Activated T-cell treated with anti-CD3 and anti-CD28 coated beads for 24 hours (primary cell): ENCODE results near the gene RASIP1.
"Not testable (repeated sequence)": the region's sequence is repeated elsewhere in the genome, so short reads cannot be mapped to it uniquely, and the experiment has no call there.

Experiments
- DNase-seq: peaks from one replicate; pipeline ENCODE4 v3.0.0-alpha.2; 2020; ENCODE audit warnings: low read depth

Gene RASIP1

DNA sequence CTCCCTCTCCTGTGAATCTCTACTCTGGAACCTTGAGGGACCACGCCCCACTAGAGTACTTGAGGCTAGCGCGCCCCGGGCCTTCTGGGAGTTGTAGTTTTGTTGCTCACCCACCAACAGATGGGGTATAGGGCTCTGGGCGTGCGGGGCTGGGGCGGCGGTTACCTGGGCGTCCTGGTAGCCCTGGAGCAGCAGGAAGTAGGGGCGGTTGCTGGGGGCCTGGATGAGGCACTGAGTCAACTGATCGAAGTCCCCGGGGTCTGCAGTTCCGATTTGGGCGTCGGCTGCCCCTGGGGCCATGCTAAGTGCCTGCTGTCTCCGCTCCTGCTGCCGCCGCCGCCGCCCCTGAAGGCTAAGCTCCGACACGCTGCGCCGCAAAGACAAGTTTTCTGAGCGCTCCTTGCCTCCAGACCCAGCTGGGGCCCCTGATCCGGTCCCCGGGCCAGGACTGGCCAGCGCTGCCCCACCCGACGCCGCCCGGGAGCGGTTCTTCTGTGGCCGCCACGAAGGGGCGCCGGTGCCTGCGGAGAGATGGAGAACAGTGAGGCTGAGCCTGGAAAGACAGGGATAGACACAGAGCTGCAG lies 5.3 kb downstream of the RASIP1 start:
- no peak for DNase-seq

DNA sequence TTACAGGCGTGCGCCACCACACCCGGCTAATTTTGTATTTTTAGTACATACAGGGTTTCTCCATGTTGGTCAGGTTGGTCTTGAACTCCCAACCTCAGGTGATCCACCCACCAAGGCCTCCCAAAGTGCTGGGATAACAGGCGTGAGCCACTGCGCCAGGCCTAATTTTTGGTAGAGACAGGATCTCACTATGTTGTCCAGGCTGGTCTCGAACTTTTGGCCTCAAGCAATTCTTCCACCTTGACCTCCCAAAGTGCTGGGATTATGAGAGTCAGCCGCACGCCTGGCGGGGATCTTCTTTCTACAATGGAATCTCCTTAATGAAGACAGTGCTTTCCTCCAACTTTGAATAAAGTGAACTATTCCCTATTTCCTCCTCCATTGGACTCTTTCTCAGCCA lies 5.8 kb downstream of the RASIP1 start:
- no peak for DNase-seq

DNA sequence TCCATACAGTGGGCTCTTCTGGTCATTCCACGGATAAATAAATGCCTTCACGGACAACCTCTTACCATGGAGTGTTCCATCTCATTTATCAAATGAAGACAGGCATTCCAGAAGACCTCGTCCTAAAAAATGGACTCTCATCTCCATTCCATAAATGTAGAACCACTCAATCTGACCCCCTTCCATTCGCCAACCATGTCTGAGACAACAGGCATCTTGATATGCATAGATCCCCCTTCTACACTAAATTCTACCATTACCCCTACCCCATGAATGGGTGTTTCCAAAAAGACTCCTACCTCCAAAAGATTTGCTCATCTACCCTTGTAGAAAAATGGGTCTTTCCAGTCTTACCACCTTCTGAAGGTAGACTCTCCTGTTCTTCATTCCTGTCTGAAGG lies 9.0 kb downstream of the RASIP1 start:
- no peak for DNase-seq

DNA sequence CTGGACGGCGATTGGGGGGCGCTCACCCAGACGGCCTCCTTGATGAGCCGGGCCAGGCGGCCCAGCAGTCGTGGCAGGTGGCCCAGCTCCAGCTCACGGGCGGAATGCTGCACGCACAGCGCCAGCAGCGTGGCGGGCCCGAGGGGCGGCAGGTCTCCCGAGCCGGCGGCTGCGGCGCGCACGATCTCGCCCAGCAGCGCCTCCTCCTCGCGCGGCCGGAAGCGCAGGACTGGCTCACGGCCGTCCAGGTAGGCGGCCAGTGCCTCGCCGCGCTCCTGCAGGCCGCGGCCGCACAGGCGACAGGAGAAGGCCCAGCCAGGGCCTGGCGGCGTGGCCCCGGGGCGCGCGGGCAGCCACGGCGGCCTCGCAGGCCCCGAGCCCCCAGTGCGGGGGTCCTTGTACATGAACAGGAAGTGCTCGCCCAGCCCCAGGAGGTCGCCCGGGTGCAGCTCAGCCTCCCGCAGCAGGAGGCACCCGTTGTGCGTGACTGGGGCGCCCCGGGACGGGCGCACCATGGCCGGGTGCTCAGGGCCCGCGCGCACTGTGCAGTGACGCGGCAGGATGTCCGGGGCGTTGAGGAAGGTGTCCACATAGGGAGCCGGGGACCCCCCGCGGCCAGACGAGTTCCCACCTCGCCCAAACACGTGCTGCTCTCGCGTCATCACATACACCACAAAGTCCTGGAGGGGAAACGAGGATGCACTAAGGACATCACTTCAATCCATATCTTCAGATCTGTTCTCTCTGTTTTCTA lies 11.3 kb downstream of the RASIP1 start:
- no peak for DNase-seq

DNA sequence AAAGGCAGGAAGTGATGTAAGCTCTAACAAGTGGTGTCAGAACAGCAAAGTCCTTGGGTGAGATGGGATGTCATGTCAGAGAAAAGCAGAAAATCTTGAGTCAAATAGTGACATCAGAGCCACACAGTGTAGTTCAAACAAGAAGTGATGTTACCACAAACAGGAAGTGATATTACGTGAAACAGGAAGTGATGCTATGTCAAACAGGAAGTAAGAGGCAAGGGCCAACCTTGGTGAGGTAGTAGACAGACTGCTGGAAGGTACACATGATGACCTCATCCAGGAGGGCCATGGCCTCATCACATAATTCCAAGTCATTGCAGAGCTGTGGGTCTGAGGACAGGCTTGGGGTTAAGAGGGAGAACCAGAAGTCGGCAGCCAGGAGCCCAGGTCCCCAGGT lies 13.9 kb downstream of the RASIP1 start:
- no peak for DNase-seq

DNA sequence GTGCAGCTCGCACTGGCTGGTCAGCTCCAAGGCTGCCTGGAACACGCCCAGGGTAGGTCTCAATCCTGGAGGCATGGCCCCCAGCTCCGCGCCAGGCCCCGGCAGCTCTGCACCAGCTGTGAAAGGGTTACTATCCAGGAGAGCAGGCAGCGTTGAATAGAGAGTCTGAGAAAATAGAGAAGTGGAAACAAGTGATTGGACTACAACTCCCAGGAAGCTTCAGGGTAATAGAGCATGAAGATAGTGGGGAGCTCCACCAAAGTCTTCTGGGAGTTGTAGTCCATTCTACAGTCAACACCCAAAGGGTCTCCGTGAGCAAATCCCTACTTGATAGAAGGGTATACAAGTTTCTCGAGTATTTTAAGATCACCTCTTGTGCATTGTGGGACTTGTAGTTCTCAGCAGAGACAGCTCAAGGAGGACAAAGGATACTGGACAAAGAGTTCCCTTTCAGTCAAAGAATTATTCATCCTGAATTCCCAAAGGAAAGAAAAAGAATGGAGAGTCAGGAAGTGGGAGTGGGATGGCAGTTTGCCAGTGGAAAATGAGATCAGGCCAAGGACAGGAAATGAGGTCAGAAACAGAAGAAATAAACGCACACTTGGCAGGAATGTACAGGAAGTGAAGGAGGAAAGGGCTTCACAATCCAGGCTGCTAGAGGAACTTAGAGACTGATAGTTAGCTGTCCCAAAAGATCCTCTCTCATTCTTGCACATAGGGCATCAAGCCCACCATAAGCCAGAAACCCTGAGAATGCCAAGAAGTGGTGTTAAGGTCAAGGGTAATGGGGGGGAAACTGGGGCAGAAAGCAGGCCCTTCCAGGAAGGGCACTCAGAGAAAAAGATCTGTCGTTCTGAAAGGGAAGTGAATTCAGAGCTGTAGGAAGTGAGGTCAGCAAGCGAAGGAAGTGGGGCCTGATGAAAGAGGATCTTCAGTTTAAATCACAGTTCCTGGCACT lies 15.3 kb downstream of the RASIP1 start:
- DNase-seq: no peak

DNA sequence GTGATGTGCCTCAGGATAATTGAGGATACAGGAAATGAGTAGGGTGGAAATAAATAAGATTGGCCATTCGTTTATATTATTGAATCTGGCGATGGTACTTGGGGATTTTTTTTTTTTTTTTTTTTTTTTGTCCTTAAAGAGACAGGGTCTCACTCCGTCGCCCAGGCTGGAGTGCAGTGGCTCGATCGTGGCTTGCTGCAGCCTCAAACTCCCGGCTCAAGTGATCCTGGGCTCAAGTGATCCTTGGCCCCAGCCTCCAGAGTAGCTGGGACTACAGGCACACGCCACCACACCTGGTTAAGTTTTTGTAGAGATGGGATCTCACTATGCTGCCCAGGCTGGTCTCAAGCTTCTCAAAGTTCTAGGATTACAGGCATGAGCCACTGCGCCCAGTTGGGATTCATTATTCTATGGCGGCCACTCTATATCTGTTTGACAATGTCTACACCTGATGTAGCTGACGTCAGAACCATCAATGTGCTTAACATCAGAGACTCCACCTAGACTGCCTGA lies 18.2 kb downstream of the RASIP1 start:
- DNase-seq: no peak

DNA sequence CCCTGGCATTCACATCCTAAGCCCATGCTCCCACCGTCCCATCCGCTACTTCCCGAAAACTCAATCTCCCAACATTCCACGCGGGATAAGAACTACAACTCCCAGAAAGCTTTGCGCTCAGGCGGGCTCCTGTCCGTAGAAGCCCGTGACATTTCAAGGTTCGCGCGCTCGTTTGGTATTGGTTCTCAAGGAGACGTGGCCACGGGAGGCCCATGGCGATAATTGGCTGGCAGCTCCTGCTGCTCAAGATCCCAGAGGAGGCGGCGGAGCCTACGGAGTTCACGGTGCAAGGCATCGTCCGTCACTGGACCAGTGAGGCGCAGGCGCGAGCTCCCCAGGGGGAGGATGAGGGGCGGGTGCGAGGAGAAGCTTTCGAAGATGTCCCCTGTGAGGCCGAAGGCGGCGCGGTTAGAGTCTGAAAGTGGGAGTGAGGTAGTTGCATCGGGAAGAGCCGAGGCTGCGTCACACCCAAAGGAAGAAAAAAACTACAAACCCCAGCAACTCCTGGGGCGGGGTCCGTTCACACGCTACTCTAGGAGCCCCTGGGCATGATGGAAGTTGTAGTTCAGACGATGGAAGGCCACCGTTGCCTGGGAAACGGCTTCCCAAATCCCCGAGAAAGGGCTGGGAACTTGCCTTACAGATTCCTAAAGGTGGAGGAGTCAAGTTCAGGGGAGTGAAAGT lies 19.7 kb downstream of the RASIP1 start:
- DNase-seq: peak; percentile 91

DNA sequence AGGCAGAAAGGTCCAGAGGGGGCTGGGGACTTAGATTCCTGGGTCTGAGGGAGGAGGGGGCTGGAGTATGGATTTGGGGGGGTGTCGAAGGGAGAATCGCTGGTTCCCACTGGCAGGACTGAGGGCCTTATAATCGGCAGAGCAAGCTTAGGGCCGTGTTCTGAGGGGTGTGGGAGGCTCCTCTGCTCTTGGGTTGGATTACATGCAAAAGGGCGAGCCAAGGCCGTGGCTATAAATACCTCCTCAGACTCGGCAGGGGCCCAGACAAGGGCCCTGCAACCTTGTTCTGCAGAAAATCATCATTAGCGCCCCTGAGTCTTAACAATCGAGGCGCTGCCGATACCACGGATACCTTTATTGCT lies 20.2 kb downstream of the RASIP1 start:
- DNase-seq: no peak

DNA sequence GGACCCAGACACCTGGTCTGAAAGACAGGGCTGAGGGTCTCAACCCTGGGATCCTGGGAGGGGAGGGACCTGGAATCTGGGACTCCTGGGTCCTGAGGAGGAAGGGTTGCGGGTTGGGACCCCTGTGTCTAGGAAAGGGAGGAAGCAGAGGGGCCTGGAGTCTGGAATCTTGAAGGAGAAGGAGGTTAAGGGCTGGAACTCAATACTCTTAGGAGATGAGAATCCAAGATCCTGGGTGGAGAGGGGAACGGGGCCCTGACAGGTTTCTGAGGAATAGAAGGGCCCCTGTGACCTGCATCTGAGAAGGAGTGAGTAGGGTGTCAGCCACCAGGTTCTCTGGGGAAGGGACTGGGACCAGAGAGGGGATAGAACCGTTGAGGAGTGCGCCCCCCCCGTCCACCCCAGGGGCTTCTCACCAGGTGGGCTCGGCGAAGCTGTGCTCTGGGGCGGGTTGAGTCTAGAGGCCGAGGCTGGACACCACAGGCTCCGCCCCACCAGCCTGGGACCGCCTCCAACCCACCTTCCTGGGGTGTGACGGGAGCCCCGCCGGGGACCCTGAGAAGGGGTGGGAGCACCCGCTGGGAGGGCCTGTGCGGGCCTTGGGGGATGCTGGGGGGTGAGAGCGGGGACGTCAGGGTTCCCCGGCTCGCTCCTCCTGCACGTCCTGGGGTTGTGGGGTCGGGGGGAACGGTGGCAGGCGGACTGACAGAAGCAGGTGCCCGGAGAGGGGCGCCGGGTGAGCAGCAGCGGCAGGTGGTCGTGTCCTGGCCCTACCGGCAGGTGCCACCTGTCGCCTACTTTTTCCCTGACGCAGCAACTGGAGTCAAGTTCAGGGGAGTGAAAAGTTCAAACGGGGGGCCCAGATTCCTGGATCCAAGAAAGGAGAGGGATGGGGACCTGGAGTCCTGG lies 20.9 kb downstream of the RASIP1 start, which contains the start of gene MAMSTR:
Gene MAMSTR, minus strand, starts transcription at position 463 of the 909 bp plus-strand sequence. CDS start 694 bp downstream, outside the sequence.
- no peak for DNase-seq

DNA sequence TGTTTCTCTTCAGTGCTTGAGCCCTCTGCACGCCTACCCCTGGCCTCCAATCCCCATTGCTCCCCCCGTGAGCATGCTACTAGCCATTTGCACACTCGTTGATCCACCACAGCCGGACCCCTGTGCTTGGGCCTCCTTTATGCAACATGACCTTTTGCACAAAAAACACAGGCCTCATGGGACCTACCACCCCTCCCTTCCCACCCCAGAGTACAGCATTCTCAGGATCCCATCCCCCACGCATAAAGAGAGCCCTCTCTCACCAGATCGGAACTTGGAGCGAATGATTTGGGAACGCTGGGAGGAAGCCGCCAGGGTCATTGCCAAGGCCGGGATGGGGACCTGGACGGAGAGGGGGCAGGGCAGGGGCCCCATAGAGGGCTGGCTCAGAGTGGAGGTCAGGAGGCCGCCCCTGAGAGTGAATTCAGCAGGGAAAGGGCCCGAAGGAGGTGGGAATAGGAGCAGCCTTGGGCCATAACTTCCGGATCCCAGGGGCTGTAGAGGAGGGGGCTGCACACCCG lies 21.6 kb downstream of the RASIP1 start:
- DNase-seq: no peak

DNA sequence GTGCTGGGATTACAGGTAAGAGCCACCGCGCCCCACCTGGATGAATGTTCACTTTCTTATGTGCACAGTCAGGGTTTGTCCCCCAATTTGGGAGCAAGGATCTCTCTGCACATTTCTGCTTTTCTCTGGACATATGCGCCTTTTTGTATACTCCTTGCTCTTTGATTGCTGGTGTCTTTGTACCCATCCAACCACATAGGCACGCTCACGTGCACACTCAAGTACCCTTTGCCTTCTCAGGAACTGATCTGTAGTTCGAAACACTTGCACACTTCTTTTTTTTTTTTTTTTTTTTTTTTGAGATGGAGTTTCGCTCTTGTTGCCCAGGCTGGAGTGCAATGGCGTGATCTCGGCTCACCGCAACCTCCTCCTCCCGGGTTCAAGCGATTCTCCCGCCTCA lies 22.3 kb downstream of the RASIP1 start:
- DNase-seq: not testable (repeated sequence)

DNA sequence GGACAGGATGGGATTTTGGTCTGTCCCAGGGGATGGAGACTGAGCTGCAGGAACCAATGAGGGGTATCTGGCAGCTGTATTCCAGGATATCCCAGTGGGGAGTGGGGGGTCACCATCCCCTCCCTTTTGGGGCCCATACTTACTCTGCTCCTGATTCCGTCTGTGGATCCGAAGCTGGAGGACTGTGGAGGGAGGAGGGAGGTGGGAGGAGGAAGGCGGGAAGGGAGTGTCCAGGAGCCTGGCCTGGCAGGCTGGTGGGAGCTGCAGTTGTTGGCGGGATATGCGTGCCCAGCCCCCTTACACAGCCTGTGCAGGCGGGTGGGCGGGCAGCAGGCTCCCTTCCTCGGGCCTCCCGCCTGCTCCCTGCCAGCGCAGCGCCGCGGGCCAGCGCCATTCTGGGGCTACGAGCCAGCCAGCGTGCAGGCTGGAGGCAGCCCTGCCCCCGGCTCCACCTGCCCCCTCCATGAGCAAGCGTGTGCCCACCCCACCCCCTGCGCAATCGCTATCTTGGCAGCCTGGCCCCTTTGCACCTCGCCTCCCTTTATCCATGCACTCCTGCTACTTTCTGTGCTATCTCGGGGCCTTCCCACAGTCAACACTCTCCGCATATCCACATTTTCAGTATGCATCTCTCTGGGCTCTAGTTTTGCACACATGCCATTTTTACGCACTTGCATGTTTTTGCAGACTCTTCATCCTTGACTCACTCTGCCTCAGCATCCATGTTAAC lies 23.7 kb downstream of the RASIP1 start:
- no peak for DNase-seq

DNA sequence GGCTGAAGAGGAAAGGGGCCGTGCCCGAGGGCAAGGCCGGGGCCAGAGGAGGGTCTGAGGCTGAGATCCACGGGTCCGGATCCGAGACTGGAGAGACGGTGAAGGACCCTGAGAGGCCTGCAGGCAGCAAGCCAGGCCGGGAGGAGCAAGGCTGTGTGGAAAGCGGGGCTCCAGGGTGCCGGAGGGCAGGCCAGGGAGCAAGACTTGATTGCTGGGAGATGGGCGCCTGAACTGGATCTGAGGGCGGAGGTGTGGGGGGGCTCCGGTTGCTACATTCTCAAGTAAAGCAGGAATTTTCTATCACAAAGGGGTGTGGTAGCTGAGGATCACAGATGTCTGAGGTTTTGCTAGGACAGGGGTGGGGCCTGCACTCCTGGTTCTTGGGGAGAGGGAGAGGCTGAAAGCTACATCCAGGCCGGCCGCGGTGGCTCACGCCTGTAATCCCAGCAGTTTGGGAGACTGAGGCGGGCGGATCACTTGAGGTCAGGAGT lies 24.7 kb downstream of the RASIP1 start:
- DNase-seq: no peak

DNA sequence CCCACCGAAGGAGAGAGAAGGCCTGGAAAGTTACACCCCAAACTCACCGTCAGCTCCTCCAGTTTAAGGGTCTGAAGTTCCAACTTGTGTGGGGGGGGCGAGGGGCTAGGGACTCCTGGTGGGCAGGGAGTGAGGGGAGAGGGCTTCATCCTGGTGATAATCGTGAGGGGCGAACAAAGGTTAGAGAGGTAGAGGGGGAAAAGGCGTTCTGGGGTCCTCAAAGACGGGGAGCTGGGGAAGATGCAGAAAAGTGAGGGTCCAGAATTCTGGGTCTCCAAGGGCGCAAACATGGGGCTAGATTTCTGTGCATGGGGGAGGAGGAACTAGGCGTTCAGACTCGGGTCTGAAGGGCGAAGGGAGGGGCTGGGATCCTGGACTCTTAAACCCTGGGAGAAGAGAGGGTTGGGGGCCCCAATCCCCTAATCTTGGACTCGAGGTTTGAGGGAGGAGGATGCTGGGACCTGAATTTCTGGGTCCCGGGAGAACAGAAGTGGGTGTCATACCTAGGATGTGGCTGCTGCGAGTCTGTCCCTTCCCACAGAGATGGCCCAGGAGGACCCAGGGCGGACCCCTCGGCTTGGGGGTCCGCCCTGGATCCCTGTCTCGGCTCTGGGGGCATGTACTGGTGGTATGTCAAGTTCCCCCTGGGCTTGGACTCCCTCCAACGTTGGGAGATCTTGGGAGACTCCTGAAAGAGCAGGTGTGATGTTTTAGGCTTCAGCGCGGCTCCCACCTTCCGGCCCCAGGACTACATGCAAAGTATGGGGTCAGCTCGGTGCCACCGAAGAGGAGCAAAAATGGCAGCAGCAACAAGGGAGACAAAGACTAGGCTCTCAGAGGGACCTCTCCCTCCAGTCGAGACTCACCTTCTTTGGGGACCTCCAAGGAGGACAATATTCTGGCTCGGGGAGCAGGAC lies 25.4 kb downstream of the RASIP1 start:
- DNase-seq: no peak

DNA sequence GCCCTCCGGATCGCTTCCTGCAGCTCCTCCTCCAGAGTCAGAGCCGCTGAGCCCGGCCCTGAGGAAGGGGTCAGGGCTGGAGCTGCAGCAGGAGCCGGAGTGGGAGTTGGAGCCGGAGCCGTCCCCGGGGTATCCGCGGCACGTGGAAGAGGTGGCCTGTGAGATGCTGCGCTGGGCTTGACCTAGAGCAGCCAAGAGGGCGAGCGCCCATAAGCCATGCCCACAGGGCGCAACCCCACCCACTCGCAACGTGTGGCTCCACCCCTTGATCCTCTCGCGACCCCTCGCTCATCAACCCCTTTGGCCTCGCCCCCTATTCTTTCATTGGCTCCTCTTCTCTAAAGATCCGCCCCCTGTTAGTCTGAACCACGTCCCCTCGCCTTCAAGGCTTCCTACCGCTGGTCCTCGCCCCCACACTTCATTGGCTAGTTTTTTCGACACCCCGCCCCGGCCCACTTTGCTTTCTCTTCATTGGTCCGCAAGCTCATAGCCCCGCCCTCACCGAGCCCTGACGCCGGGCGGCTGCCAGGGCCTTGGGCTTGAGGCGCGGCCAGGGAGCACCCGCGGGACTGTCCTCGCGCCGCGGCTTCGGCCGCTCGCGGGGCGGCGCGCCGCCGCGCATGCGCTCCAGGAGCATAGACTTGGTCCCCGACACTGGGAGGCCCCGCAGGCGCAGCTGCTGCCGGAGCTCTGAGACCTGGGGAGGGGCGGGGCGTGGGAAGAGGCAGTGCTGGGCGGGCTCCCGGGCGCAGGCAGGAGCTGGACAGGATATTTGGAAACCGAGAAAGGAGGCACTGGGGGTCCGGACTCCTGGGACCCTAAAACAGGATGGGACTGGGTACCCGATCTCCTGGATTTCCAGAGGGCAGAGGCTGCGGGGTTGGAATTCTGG lies 26.3 kb downstream of the RASIP1 start:
- peak; percentile 96 for DNase-seq

DNA sequence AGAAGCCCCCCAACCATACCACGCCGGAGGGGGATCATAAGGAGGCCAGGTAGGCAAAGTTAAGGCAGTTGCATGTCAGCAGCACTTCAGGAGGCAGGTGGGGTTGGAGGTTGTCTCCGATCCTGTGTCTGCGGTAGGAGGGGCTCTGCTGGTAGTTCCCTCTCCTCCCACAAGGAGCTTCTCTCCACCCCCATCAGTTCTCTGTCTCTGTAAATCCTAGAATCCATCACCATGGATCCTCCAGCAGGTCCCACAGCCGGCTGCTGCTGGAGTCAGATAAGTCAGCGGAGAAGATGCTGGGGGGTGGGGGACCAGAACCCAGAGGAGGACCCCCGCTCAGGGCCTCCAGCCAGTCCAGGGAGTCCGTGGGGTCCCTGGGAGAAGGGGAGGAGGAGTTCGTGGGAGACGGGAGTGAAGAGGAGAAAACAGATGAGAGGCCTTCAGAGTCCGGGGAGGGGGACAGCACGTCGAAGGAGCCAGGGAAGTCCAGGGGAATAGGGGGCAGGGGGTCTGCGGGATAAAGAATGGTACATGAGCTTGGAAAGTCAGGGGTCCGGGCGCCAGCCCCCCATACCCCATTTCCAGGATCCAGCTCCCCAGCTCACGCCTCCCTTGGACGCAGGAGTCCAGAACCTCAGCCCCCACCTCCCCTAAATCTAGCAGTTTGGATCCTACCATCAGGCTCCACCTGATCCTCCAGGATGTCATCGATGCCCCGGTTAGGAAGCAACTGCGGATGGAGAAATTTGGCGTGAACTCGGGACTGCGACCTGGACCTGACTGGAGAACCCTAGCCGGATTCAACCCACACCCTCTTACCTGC lies 27.2 kb downstream of the RASIP1 start:
- DNase-seq: no peak
